ENCODE results near the gene CPNE8.

DNA sequence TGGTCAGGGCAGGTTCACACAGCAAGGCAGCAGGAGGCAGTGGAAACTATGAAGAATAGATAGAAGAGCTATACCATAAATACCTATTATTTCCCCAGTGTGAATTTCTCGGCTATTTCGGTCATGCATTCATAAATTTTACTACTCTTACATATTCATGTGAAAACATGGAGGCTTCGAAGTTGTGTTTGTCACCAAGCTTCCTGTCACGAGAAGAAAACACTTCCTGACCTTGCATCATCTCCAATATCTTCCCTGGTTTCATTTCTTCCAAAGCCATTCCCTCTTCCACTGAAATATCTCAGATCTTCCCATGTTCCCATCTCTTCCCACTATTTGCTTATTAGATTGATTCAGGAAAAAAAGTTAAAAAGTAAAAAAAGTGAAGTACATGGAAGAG, 80.4 kb downstream of the CPNE8 start:
- no peak for TF ChIP-seq MAX (IDR thresholded peaks at IDR 0.05; ENCODE audit: low read depth, low read length)
- no peak for TF ChIP-seq CTCF (IDR thresholded peaks at IDR 0.05; ENCODE audit: low read depth, low read length)
- no peak for TF ChIP-seq POLR2A (IDR thresholded peaks at IDR 0.05; ENCODE audit: extremely low read depth, insufficient read length)
- no peak for TF ChIP-seq MYC (IDR thresholded peaks at IDR 0.05; ENCODE audit: low read depth, low read length)
